Measurements from ENCODE around the gene KCNJ9.
"Not testable (repeated sequence)": the region's sequence is repeated elsewhere in the genome, so short reads cannot be mapped to it uniquely, and the experiment has no call there.

The KCNJ9 gene

DNA sequence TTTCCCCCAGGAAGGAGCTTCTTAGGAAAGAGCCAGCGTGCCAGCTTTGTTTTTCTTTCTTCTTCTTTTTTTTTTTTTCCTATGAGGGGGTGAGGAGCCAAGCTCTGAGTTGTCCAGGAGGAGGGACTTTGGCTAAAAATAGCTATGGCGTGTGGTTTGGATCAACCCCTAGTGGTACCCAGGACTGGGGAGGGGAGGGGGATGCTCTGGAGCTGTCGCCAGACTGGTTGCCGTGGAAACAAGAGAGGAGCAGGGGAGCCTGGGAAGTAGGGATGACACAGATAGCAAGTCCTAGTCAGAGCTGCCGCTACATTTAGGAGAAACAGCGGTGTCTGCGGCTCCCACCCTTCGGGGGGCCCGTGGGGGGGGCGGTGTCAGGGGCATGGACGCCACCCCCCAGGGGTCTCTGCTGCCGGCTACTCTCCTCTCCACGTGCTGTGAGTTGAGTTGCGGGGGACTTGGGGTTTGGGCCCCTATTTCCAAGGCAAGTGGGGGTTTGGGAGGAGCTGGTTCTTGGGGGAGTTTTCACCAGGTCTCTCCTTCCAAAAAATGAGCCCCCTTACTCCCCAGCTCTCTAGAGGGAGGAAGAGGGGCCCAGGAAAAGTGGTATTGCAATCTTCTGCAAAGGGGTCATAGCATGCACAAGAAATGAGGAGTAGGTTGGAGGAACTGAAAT, at the start of gene KCNJ9:
Gene KCNJ9, plus strand, starts transcription at position 278 of the 676 bp plus-strand sequence. CDS start 2,493 bp downstream, outside the sequence.
- no peak for DNase-seq

- peak; percentile 66 for DNase-seq
Measured at GRCh38 chr1:160032165-160032820, 49.0 kb upstream of the KCNJ9 start.

DNA sequence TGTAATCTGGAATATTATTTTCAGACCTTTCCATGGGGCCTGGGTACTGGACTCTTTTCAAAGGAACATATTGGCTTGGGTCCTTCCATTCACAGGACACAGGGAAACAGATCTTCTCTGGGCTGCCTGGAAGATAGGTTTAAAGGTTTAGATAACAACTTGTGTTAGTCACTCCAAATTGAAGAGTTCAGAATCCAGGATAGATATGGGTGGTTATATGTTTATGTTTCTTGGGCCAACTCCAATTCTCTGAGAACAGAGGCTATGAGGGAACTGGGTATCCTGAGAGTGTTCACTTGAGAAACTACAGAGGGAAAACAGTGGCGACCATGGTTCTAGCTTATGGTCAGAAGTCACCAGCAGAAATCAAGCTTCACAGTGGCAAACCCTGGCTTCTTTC, 40.9 kb upstream of the KCNJ9 start:
- no peak for DNase-seq

- no peak for DNase-seq
Measured at GRCh38 chr1:160043543-160043942, 37.8 kb upstream of the KCNJ9 start.

DNA sequence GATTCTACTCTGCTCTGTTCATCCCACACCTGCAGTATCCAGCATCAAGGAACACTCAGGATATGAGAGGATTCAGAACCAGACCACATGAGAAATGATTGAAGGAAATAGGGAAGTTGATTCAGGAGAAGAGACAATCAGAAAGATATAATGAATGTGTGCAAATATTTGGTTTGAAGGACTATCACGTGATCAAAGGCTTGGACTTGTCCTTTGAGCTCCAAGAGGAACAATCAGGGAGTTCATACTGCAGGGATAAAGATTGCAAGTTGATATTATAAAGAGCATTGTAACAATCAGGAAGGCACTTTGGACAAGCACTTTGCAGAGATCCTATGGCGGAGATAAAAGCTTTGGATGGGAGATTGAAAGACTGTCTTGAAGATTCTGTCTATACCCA, 35.7 kb upstream of the KCNJ9 start:
- peak; percentile 34 for DNase-seq

- DNase-seq = peak; percentile 99
Measured at GRCh38 chr1:160046494-160047110, 34.7 kb upstream of the KCNJ9 start.

DNA sequence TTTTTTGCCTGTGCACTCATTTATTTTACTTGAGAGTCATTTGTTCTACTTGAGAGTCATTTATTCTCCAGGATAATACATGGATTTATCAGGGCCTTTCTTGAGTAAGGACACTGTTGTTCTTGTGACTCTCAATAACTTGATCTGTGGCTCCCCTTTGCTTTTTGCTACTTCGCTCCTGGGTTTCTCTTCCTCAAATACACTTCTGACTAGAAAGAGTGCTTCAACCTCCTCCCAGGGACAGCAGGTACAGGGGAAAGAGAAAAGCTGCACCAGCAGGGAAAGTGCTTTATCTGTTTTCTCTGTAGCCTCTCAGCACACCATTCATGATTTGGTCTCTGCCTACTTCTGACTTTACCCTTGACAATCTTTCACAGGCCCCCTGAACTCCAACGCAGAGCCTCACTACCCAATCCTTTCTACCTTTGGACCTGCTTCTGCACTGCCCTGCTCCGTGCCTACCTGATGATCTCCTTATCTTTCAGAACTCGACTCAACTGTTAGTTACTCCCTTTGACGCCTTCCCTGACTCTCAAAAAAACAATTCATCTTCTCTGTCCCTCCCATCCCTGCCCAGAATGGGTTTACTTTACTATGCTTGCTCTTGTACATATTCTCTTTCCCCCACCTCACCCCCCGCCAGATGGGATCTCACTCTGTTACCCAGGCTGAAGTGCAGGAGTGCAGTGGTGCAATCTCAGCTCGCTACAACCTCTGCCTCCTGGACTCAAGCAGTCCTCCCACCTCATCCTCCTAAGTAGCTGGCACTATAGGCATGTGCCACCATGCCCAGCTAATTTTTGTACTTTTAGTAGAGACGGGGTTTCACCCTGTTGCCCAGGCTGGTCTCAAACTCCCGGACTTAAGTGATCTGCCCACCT, 34.0 kb upstream of the KCNJ9 start:
- no peak for DNase-seq

DNA sequence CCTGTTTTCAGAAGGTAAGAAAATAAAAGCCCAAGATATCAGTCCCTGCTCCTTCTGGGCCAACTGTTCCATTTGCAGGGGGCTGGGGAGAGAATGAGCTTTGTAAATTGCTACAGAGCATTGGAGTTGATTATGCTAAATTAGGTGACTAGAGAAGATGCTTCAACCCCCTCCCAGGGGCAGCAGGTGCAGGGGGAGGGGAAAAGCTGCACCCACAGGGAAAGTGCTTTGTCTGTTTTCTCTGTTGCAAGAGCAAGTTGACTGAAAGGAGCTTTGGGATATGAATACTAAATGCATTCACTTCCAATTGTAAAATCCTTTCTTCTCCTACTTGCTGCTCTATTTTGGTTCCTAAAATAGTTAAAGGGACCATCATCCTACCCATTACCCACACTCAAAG, 33.0 kb upstream of the KCNJ9 start:
- no peak for DNase-seq

- DNase-seq = no peak
Measured at GRCh38 chr1:160049101-160049500, 32.2 kb upstream of the KCNJ9 start.

DNA sequence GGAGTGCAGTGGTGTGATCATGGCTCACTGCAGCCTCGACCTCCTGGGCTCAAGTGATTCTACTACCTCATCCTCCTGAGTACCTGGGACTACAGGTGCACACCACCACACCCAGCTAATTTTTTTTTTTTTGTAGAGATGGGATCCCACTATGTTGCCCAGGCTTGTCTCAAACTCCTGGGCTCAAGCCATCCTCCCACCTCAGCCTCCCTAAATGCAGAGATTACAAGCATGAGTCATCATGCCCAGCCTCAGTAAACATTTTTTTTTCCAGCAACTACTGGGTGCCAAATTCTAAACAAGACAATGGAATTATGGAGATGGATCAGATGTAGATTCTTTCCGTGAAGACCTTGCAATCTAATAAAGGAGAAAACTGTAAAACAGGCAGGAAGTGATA, 31.2 kb upstream of the KCNJ9 start:
- not testable (repeated sequence) for DNase-seq

- no peak for DNase-seq
Measured at GRCh38 chr1:160050619-160051018, 30.7 kb upstream of the KCNJ9 start.

- no peak for DNase-seq
Measured at GRCh38 chr1:160052936-160053335, 28.4 kb upstream of the KCNJ9 start.

GRCh38 chr1:160053548-160054365, 27.6 kb upstream of the KCNJ9 start:
- DNase-seq = no peak

DNA sequence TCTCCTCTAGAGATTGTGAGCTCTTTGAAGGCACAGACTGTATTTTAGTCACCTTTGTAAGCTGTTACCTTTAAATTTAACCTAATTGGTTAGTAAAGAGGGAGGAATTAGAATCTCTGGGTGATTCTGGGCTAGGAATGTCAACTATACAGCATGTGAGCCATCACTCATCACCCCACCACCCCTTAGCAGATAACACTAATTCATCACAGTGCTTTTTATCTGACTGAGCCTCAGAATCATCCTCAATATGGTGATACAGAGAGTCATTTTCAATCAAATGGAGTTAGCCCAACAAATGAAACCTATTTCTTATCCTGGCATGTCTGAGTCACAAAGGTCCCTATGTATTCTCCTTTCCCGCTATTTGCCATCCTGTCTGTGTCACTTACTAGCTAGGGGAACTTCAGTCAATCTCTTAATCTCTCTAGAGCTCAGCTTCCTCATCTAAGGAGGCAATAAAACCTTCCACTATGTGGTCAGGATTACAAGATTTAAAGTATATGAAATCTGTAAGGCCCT, 24.6 kb upstream of the KCNJ9 start:
- no peak for DNase-seq

- DNase-seq = peak; percentile 20
Measured at GRCh38 chr1:160058087-160058486, 23.3 kb upstream of the KCNJ9 start.

DNA sequence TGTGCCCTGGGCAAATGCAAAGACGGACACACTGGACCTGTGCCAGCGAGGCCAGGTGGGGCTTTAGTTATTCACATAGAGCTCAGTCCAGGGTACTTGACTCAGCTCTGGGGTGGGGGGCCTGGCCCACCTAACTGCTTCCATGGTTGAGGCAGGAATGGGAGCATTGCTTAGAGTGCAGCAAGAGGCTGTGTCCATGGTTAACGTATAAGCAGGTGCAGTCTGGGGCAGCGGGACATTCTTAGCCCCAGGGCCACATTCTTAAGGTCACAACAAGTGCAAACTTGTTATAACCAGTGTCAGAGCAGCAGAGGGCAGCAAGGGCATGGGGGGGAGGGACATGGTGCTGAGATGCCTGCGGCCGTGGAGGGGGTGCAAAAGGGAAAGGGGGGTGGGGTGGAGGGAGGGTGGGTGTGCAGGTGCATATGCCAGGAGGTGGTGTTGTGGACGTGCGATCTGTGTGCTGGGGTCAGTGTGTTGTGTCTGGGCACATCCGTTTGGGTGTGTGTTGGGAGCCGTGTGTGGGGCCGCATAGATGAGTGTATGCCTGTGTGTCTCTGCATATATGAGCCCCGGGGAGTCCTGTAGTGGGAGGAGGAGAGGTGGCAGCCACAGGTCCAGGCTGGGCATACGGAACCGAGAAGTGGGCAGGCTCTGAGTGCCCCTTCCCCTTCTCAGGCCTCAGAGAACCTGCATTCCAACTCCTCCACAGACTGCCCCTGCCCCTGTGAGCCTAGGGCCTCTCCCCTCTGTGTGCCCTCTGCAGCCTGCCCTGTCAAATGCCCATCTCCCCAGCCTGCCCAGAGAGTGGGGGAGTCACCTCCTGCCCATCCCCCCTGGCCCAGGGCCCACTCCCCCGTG, 19.7 kb upstream of the KCNJ9 start:
- no peak for DNase-seq

DNA sequence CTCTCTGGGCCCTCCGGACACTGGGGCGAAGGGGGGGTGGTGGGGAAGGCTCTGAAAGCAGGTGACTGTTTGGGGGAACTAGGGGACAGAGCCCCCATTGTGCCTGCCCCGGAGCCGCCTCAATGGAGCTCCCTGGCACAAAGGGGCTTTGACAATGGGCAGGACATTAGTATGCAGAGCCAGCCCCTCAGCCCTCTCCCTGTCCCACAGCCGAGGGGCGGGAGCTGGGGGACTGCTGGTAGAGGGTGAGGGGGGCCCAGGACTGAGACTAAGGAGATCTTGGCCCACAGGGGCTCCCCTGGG, 19.2 kb upstream of the KCNJ9 start:
- no peak for DNase-seq

- DNase-seq = no peak
Measured at GRCh38 chr1:160063176-160063575, 18.2 kb upstream of the KCNJ9 start.

GRCh38 chr1:160064164-160064563, 17.2 kb upstream of the KCNJ9 start:
- peak; percentile 29 for DNase-seq

DNA sequence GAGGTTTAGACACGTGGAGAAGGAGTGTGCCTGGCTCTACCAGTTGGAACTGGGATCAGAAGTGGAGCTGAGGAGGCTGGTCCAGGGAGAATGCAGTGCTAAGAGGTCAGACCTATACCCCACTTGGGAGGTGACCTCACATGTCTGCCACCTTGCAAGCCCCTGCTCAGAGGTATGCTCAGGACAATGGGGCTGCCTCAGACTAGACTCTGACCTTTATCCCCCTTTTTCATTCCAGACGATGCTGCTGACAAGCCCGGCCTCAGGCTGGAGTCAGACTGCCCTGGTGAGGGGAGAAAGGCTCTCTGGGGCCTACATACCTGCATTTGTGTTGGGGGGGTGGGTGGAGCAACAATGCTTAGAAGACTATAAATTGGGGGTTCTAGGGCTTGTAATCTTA, 16.6 kb upstream of the KCNJ9 start:
- DNase-seq = no peak

All from OCI-M1 (cell line).